Thyroid gland (tissue), 4 donors: ENCODE results near the gene FOXI2.

Source experiments
- POLR2A ChIP-seq, 2 donors: fragments of 450-650 bp; IDR thresholded peaks; one replicate each; pipeline ENCODE4 v1.6.1; 2017; ENCODE audit warnings: antibody characterized with exemption in 2 of 2, mild to moderate bottlenecking in 2 of 2, moderate library complexity in 1 of 2
- TF ChIP-seq, protein P1 (sequence below), 6 experiments: fragments of 200-600 bp in 3 of 6; fragments of 450-650 bp in 3 of 6; sonication (generic) in 3 of 6; IDR thresholded peaks; one replicate each; pipeline ENCODE4 v1.5.1; 2016 to 2019; ENCODE audit warnings: antibody characterized with exemption in 6 of 6, mild to moderate bottlenecking in 2 of 6, inconsistent platforms in 1 of 6, moderate library complexity in 1 of 6

DNA sequence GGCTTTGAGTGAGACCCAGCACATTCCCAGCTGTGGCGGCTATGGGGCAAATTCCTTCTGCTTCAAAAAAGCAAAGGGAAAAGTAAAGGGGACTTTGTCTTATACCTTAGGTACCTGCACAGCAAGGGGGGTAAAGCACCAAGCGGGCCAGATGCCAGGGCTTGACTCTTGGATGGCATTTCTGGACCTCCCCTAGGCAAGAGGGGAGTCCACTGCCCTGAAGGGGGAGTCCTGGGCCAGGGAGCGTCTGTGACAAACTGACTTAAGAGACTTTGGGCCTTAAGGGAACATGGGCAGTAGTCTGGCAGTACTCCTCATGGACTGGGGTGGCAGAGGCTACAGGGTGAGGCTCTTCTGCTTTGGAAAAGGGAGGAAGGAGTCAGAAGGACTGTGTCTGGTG lies 16.1 kb upstream of the FOXI2 start:
- TF ChIP-seq, protein P1, sequence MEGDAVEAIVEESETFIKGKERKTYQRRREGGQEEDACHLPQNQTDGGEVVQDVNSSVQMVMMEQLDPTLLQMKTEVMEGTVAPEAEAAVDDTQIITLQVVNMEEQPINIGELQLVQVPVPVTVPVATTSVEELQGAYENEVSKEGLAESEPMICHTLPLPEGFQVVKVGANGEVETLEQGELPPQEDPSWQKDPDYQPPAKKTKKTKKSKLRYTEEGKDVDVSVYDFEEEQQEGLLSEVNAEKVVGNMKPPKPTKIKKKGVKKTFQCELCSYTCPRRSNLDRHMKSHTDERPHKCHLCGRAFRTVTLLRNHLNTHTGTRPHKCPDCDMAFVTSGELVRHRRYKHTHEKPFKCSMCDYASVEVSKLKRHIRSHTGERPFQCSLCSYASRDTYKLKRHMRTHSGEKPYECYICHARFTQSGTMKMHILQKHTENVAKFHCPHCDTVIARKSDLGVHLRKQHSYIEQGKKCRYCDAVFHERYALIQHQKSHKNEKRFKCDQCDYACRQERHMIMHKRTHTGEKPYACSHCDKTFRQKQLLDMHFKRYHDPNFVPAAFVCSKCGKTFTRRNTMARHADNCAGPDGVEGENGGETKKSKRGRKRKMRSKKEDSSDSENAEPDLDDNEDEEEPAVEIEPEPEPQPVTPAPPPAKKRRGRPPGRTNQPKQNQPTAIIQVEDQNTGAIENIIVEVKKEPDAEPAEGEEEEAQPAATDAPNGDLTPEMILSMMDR (IDR thresholded peaks at IDR 0.05): no peak
- no peak for TF ChIP-seq POLR2A (IDR thresholded peaks at IDR 0.05)
